ENCODE data around the gene CCDC107. TPM values are rescaled to one million over a fixed set of nuclear protein-coding genes. Genes with fewer than 3 reads are reported as not detected.
A peak's percentile ranks its signal among the peaks of the same experiment; 100 is the strongest.
"Not testable (repeated sequence)": the region's sequence is repeated elsewhere in the genome, so short reads cannot be mapped to it uniquely, and the experiment has no call there.

The CCDC107 gene, protein sequence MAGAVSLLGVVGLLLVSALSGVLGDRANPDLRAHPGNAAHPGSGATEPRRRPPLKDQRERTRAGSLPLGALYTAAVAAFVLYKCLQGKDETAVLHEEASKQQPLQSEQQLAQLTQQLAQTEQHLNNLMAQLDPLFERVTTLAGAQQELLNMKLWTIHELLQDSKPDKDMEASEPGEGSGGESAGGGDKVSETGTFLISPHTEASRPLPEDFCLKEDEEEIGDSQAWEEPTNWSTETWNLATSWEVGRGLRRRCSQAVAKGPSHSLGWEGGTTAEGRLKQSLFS
- 10 to 100 TPM; 11.1 to 12.5 (median 12.0) TPM for total RNA-seq

DNA sequence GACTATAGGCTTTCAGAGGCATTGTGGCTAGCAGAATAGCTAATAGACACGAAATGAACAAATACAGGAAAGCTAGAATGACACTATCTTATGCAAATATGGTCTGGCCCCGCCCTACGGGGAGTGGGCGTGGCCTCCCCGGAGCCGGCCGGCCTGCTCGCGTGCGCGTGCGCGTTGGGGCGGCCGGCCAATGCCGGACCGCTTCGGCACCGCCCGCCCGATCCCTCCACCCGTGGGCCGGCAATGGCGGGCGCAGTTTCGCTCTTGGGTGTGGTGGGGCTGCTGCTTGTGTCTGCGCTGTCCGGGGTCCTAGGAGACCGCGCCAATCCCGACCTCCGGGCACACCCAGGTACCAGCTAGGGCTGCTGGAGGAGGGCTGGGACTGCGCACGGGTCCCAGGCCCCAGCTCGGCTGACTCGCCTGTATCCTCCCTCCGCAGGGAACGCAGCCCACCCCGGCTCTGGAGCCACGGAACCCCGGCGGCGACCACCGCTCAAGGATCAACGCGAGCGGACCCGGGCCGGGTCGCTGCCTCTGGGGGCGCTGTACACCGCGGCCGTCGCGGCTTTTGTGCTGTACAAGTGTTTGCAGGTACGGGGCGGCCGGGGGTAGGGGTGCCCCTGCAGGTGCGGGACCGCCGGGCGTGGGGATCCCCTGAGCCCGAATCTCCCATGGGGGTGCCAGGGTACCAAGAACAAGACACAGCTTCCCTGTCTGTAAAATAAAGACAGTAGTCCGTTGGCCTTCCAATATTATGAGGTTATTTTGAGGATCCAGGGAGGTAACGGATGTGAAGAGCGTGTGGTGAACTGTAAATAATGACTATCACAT is at the start of gene CCDC107:
Gene CCDC107, plus strand, starts transcription at position 156 of the 831 bp plus-strand sequence. Its CDS starts 88 bp downstream, at position 244.
- H3K36me3 Mint-ChIP-seq (ENCODE audit: insufficient read depth), result peaks cover 10% of the 10 kb centered on the region
- H3K4me1 Mint-ChIP-seq (ENCODE audit: low read depth), result peaks cover 68% of the 10 kb centered on the region
- peaks cover 3% of the 10 kb centered on the region for H3K9me3 Mint-ChIP-seq
- ATAC-seq (peak; percentile 61 to 65), DNase-seq (peak; percentile 77)
- H3K27me3 Mint-ChIP-seq (ENCODE audit: low read depth), result peaks cover 3% of the 10 kb centered on the region
- peak within 1 kb of the TSS; percentile 87 for H3K4me3 Mint-ChIP-seq

GRCh38 chr9:35609001-35609819 is 48.9 kb upstream of the CCDC107 start:
- Mint-ChIP-seq H3K9me3 (no peaks in the 10 kb centered on the region), H3K36me3 (ENCODE audit: insufficient read depth) (peaks cover 10% of the 10 kb centered on the region), H3K4me3 (no peak overlapping the region), H3K27me3 (ENCODE audit: low read depth) (no peaks in the 10 kb centered on the region), H3K4me1 (ENCODE audit: low read depth) (peaks cover 27% of the 10 kb centered on the region)
- DNase-seq (no peak), ATAC-seq (no peak)

GRCh38 chr9:35609820-35610163 is 48.3 kb upstream of the CCDC107 start:
- Mint-ChIP-seq H3K9me3 (no peaks in the 10 kb centered on the region), H3K27me3 (ENCODE audit: low read depth) (no peaks in the 10 kb centered on the region), H3K4me3 (no peak overlapping the region), H3K36me3 (ENCODE audit: insufficient read depth) (peaks cover 10% of the 10 kb centered on the region), H3K4me1 (ENCODE audit: low read depth) (peaks cover 22% of the 10 kb centered on the region)
- DNase-seq (no peak), ATAC-seq (no peak)

GRCh38 chr9:35611230-35611797 is 46.8 kb upstream of the CCDC107 start:
- peak; percentile 50 for DNase-seq
- Mint-ChIP-seq H3K4me3 (no peak overlapping the region), H3K36me3 (ENCODE audit: insufficient read depth) (peaks cover 10% of the 10 kb centered on the region), H3K9me3 (no peaks in the 10 kb centered on the region), H3K27me3 (ENCODE audit: low read depth) (no peaks in the 10 kb centered on the region), H3K4me1 (ENCODE audit: low read depth) (peaks cover 27% of the 10 kb centered on the region)
- ATAC-seq, result peak; percentile 89 to 97

DNA sequence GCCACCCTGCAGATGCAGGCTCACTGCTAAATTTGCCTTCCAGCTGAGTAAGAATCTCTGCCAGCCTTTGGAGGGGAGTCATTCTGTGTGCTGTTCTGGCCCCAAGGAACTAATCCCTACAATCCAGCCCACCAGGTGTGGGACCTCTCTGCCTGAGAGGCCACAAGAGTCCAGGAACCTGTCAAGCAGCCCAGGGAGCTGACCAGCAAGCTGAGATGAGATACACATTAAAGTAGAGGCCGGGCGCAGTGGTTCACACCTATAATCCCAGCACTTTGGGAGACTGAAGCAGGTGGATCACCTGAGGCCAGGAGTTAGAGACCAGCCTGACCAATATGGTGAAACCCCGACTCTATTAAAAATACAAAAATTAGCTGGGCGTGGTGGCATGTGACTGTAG is 46.0 kb upstream of the CCDC107 start:
- H3K9me3 Mint-ChIP-seq; H3K36me3 Mint-ChIP-seq (ENCODE audit: insufficient read depth); ATAC-seq; H3K4me3 Mint-ChIP-seq; H3K27me3 Mint-ChIP-seq (ENCODE audit: low read depth); DNase-seq: not testable (repeated sequence)
- peaks cover 28% of the 10 kb centered on the region for H3K4me1 Mint-ChIP-seq (ENCODE audit: low read depth)

DNA sequence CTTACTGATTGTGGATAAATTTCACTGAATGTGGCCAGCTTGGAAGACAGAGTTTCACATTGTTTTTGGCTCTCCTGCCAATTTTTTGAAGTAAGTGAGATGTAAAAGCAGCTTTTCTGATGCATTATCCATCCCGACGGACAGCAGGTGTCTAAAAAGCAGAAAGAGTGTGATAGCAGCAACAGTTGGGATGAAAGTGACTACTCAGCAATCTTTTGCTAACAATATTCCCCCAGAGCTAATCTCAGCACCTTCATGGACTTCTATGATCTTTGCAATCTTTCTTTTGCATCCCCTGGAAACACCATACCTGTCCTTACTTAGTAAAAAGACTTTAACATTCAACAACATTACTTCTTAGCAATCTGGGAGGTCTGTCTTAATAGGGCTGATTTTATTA is 45.2 kb upstream of the CCDC107 start:
- ATAC-seq (no peak), DNase-seq (no peak)
- H3K9me3 Mint-ChIP-seq, result no peaks in the 10 kb centered on the region
- H3K27me3 Mint-ChIP-seq (ENCODE audit: low read depth), result no peaks in the 10 kb centered on the region
- peaks cover 3% of the 10 kb centered on the region for H3K36me3 Mint-ChIP-seq (ENCODE audit: insufficient read depth)
- H3K4me1 Mint-ChIP-seq (ENCODE audit: low read depth), result peaks cover 29% of the 10 kb centered on the region
- no peak overlapping the region for H3K4me3 Mint-ChIP-seq

GRCh38 chr9:35615981-35616680 is 42.0 kb upstream of the CCDC107 start:
- Mint-ChIP-seq H3K9me3 (no peaks in the 10 kb centered on the region), H3K27me3 (ENCODE audit: low read depth) (no peaks in the 10 kb centered on the region), H3K36me3 (ENCODE audit: insufficient read depth) (no peaks in the 10 kb centered on the region), H3K4me1 (ENCODE audit: low read depth) (peaks cover 53% of the 10 kb centered on the region), H3K4me3 (peak overlapping the region; percentile 82)
- no peak for ATAC-seq
- no peak for DNase-seq

- Mint-ChIP-seq H3K9me3 (no peaks in the 10 kb centered on the region), H3K36me3 (ENCODE audit: insufficient read depth) (no peaks in the 10 kb centered on the region), H3K4me1 (ENCODE audit: low read depth) (peaks cover 52% of the 10 kb centered on the region), H3K27me3 (ENCODE audit: low read depth) (no peaks in the 10 kb centered on the region), H3K4me3 (peak overlapping the region; percentile 82)
- ATAC-seq (peak; percentile 76 to 84), DNase-seq (peak; percentile 52)
These were observed 41.2 kb upstream of the CCDC107 start for GRCh38 chr9:35616681-35617459.

DNA sequence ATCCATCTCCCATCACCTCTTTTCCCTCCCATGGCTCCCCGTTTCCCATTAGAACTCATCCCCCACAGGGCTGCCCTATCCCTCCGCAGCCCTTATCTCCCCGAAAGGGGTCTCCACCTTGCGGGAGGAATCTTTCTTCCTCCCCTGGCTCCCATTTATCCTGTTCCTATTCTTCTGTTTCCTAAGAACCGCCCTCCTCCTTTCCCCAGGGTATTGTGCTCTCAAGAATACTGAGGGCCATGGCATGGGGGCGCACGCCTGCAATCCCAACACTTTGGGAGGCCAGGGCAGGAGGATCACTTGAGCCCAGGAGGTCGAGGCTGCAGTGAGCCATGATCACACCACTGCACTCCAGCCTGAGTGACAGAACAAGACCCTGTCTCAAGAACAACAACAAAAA is 40.5 kb upstream of the CCDC107 start:
- Mint-ChIP-seq H3K4me1 (ENCODE audit: low read depth) (peaks cover 52% of the 10 kb centered on the region), H3K4me3 (peak overlapping the region; percentile 82), H3K27me3 (ENCODE audit: low read depth) (no peaks in the 10 kb centered on the region), H3K9me3 (no peaks in the 10 kb centered on the region), H3K36me3 (ENCODE audit: insufficient read depth) (no peaks in the 10 kb centered on the region)
- ATAC-seq (no peak), DNase-seq (no peak)

DNA sequence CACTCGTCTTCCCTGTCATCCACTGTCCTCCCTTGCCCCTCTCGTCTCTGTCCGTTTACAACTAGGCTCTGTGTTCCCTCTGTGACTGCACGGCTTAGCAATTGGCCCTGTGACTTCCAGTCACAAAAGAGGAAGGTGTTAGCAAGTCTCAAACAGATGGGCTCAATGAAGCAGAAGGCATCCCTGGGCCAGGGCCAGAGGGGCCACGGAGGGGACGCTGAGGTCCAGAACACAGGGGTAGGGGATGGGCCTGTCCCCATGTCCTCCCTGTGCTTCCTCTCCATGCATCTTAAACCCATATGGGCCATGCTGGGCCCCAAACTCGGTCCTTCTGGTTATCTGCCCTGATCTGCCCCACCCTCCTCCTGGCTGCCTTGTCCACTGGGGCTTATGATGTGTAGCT is 39.8 kb upstream of the CCDC107 start, which contains the start of gene CD72:
Gene CD72, minus strand, starts transcription at position 89 of the 403 bp plus-strand sequence. CDS start 110 bp downstream, outside the sequence.
- Mint-ChIP-seq H3K27me3 (ENCODE audit: low read depth) (no peaks in the 10 kb centered on the region), H3K4me3 (peak within 1 kb of the TSS; percentile 82), H3K4me1 (ENCODE audit: low read depth) (peaks cover 52% of the 10 kb centered on the region), H3K36me3 (ENCODE audit: insufficient read depth) (no peaks in the 10 kb centered on the region), H3K9me3 (no peaks in the 10 kb centered on the region)
- DNase-seq (no peak), ATAC-seq (no peak)

DNA sequence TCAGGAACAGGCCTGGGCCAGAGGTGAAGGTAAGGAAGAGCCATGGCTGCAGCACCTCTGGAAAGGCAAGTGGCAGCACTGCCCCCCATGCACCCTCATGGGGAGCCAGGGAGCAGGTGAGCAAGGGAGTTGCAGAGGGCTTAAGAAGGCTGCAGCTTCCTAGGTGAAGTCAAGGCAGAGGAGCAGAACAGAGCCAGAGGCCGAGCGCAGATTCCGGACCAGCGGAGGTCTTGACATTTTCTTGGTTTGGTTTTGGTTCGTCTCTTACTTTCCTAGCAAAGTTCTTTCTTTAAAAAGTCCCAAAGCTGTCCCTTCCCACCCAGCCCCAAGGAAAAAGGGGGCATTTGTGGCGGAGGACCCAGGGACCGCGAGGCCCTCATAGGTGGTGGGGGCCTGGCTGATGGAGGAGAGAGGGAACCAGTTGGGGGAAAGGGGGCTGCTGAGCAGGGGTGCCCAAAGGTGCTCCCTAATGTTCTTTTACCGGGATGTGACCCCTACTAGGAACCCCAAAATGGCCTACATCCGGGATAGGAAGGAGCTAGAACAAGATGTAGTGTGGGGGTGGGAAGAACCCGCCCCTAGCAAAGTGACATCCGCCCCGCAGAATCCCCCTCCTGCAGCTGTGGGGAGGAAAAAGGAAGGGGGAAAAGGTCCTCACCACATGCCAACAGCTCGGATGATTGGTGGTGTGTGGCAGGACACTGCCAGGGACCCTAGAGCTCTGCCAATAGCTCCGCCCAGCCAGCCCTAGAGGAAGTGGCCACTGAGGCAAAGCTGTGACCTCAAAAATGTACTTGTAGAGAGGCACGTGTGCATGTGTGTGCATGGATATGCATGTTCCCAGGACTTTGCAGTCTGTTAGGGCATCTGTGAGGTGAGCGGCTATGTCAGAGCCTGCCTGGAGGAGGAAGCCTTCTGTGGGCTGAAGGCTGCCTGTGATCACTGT is 39.0 kb upstream of the CCDC107 start:
- Mint-ChIP-seq H3K4me1 (ENCODE audit: low read depth) (peaks cover 52% of the 10 kb centered on the region), H3K27me3 (ENCODE audit: low read depth) (no peaks in the 10 kb centered on the region), H3K4me3 (peak overlapping the region; percentile 82), H3K36me3 (ENCODE audit: insufficient read depth) (no peaks in the 10 kb centered on the region), H3K9me3 (no peaks in the 10 kb centered on the region)
- DNase-seq, result no peak
- peak; percentile 4 to 46 for ATAC-seq

GRCh38 chr9:35619800-35620158 is 38.3 kb upstream of the CCDC107 start:
- no peak for DNase-seq
- H3K4me3 Mint-ChIP-seq, result peak overlapping the region; percentile 38

More at GRCh38 chr9:35619800-35620158, 38.3 kb upstream of the CCDC107 start:
- Mint-ChIP-seq H3K36me3 (ENCODE audit: insufficient read depth) (no peaks in the 10 kb centered on the region), H3K27me3 (ENCODE audit: low read depth) (no peaks in the 10 kb centered on the region), H3K9me3 (no peaks in the 10 kb centered on the region), H3K4me1 (ENCODE audit: low read depth) (peaks cover 52% of the 10 kb centered on the region)
- ATAC-seq, result peak; percentile 28 to 42

All from activated T-cell treated with anti-CD3 and anti-CD28 coated beads, Interleukin-2, amount 50 U/mL, for 4 hours (primary cell).